OCI-LY3 (cell line): Measurements from ENCODE around the gene TIAM2.

Source experiments
- H2AFZ ChIP-seq: fragments of 200-600, 300-600 bp; shearing (Covaris generic); 2 replicates; pipeline ENCODE4 v1.6.0; 2014; ENCODE audit warnings: antibody characterized with exemption, low read depth, low read length
- H3K27ac ChIP-seq: fragments of 200-600, 300-600 bp; sonication (generic); 2 replicates; pipeline ENCODE4 v1.5.1; 2014; ENCODE audit warnings: mild to moderate bottlenecking, low read length, moderate library complexity, mixed read lengths
- H3K27me3 ChIP-seq: fragments of 200-600, 300-600 bp; sonication (generic); 2 replicates; pipeline ENCODE4 v1.6.1; 2014; ENCODE audit warnings: low read depth, low read length, mixed read lengths
- H3K36me3 ChIP-seq: fragments of 200-600, 300-600 bp; sonication (generic); replicated peaks from 2 replicates; pipeline ENCODE3; 2014; ENCODE audit warnings: low read depth, low read length, mixed read lengths
- H3K4me1 ChIP-seq: fragments of 300-600, 200-600 bp; sonication (generic); 2 replicates; pipeline ENCODE4 v1.6.1; 2014; ENCODE audit warnings: low read length, mixed read lengths
- H3K4me2 ChIP-seq: fragments of 200-600, 300-600 bp; sonication (generic); 2 replicates; pipeline ENCODE4 v1.6.1; 2014; ENCODE audit warnings: low read length, mixed read lengths
- H3K4me3 ChIP-seq: fragments of 300-600, 200-600 bp; sonication (generic); 2 replicates; pipeline ENCODE4 v1.5.1; 2014; ENCODE audit warnings: antibody characterized with exemption, mild to moderate bottlenecking, low read length, moderate library complexity
- H3K79me2 ChIP-seq: fragments of 300-600, 200-600 bp; shearing (Covaris generic); 2 replicates; pipeline ENCODE4 v1.6.1; 2014; ENCODE audit warnings: mild to moderate bottlenecking, low read length, mixed read lengths
- H3K9ac ChIP-seq: fragments of 300-600, 200-600 bp; shearing (Covaris generic); 2 replicates; pipeline ENCODE4 v1.6.0; 2014; ENCODE audit warnings: mild to moderate bottlenecking, low read length, moderate library complexity
- H3K9me3 ChIP-seq: fragments of 200-600, 300-600 bp; shearing (Covaris generic); 2 replicates; pipeline ENCODE4 v1.6.1; 2014; ENCODE audit warnings: low read length, mixed read lengths; ENCODE audit not compliant: insufficient read depth
- H4K20me1 ChIP-seq: fragments of 200-600, 300-600 bp; sonication (generic); 2 replicates; pipeline ENCODE4 v1.6.1; 2016; ENCODE audit warnings: low read length, mixed read lengths; ENCODE audit not compliant: insufficient read depth
- EZH2phosphoT487 ChIP-seq: fragments of 200-600 bp; shearing (Covaris generic); IDR thresholded peaks from 2 replicates; pipeline ENCODE4 v1.6.1; 2018; ENCODE audit warnings: antibody characterized with exemption, mixed run types, low read depth
- TF ChIP-seq, protein P1 (sequence below): fragments of 200-600, 300-600 bp; sonication (generic); IDR thresholded peaks from 2 replicates; pipeline ENCODE4 v1.5.1; 2014; ENCODE audit warnings: antibody characterized with exemption, low read length, low read depth

TIAM2 gene

DNA sequence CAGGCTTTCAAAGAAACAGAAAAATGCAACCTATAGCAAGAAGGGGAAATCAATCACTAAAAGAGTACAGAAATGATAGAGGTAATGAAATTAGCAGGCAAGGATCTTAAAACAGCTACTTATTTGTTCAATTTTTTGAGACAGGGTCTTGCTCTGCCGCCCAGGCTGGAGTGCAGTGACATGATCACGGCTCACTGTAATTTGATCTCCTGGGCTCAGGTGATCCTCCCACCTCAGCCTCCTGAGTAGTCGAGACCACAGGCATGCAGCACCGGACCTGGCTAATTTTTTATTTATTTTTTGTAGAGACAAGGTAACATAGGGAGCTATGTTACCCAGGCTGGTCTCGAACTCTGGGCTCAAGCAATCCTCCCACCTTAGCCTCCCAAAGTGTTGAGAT lies 297.6 kb downstream of the TIAM2 start:
- H3K27me3 ChIP-seq: no peaks in the 10 kb centered on the region
- H3K4me1 ChIP-seq: no peaks in the 10 kb centered on the region
- TF ChIP-seq, protein P1, sequence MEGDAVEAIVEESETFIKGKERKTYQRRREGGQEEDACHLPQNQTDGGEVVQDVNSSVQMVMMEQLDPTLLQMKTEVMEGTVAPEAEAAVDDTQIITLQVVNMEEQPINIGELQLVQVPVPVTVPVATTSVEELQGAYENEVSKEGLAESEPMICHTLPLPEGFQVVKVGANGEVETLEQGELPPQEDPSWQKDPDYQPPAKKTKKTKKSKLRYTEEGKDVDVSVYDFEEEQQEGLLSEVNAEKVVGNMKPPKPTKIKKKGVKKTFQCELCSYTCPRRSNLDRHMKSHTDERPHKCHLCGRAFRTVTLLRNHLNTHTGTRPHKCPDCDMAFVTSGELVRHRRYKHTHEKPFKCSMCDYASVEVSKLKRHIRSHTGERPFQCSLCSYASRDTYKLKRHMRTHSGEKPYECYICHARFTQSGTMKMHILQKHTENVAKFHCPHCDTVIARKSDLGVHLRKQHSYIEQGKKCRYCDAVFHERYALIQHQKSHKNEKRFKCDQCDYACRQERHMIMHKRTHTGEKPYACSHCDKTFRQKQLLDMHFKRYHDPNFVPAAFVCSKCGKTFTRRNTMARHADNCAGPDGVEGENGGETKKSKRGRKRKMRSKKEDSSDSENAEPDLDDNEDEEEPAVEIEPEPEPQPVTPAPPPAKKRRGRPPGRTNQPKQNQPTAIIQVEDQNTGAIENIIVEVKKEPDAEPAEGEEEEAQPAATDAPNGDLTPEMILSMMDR: no peak
- no peak for TF ChIP-seq EZH2phosphoT487
- no peaks in the 10 kb centered on the region for H3K79me2 ChIP-seq
- no peak overlapping the region for H3K9ac ChIP-seq
- H4K20me1 ChIP-seq: no peaks in the 10 kb centered on the region
- no peak overlapping the region for H2AFZ ChIP-seq
- no peak overlapping the region for H3K27ac ChIP-seq
- peaks cover 8% of the 10 kb centered on the region for H3K36me3 ChIP-seq
- H3K4me3 ChIP-seq: no peak overlapping the region
- no peak overlapping the region for H3K4me2 ChIP-seq
- H3K9me3 ChIP-seq: no peaks in the 10 kb centered on the region

DNA sequence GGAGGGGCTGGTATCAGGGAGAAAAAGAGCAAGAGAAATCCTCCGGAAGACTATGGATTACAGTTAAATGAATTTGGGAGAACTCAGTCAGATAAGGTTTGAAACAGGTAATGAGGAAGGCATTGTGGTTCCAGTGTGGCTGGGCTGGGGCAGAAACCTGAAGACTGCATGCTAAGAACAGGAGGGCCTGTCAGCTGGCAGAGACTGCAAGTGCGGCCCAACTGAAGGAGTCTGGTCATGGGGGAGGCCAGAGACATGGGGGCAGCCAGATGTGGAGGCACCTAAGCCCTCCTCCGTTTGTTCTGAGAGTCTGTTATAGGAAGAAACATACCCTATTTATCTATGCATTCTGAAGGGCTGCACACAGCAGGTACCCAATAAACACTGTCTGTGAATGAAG lies 302.6 kb downstream of the TIAM2 start:
- H3K79me2 ChIP-seq: no peaks in the 10 kb centered on the region
- H3K9me3 ChIP-seq: no peaks in the 10 kb centered on the region
- H2AFZ ChIP-seq: no peak overlapping the region
- H3K9ac ChIP-seq: no peak overlapping the region
- no peaks in the 10 kb centered on the region for H4K20me1 ChIP-seq
- H3K4me3 ChIP-seq: no peak overlapping the region
- TF ChIP-seq, protein P1: no peak
- no peak for TF ChIP-seq EZH2phosphoT487
- no peak overlapping the region for H3K27ac ChIP-seq
- H3K27me3 ChIP-seq: no peaks in the 10 kb centered on the region
- peaks cover 7% of the 10 kb centered on the region for H3K36me3 ChIP-seq
- no peak overlapping the region for H3K4me2 ChIP-seq
- no peaks in the 10 kb centered on the region for H3K4me1 ChIP-seq

DNA sequence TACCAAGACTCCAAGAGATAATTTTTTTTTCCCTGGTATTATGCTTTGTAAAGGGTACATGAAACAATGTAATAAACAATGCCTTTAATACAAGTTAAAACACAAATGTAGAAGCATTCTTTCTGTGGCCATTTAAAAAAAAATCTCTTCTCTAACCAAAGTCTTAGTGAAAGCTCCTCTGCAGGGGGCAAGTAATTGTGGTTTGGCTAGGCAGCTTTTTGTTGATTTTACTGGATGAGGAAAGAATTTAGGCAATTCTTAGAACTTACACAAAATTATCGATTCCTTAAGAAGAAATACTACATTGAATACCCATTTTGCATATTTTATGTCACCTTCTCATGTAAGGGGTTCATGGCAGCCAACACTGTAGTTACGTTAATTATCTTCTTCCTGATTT lies 306.8 kb downstream of the TIAM2 start:
- Histone ChIP-seq H4K20me1 (no peaks in the 10 kb centered on the region), H3K4me1 (no peaks in the 10 kb centered on the region), H3K4me2 (no peak overlapping the region), H3K4me3 (no peak overlapping the region), H3K27me3 (no peaks in the 10 kb centered on the region), H3K9me3 (no peaks in the 10 kb centered on the region), H3K79me2 (no peaks in the 10 kb centered on the region), H3K9ac (no peak overlapping the region), H3K36me3 (peaks cover 15% of the 10 kb centered on the region), H3K27ac (no peak overlapping the region), H2AFZ (no peak overlapping the region)
- TF ChIP-seq, protein P1: no peak
- no peak for TF ChIP-seq EZH2phosphoT487

DNA sequence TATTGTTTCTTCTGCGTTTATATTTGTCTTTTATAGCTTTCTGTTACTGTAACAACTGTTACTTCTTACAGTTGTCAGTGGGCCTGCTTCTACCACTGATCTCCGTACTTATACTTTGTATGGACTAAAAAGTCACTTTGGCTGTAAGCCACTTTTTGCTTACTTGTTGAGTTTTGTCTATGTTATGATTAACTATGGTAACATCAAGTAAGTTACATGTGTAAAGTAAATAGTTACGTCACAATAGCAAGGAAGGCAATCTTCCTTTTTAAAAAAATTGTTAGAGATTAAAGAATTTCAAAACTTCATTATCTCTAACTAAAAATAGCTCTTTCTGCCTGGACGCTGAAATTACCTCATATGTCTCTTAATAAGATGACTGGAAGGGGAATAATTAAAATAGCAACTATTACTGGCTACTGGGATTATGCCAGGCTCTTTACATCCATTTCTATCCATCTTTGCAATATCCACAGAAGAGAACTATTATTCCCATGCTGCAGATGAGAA lies 308.3 kb downstream of the TIAM2 start:
- Histone ChIP-seq H3K4me2 (no peak overlapping the region), H3K36me3 (peaks cover 20% of the 10 kb centered on the region), H3K9ac (no peak overlapping the region), H3K4me1 (no peaks in the 10 kb centered on the region), H4K20me1 (no peaks in the 10 kb centered on the region), H3K79me2 (no peaks in the 10 kb centered on the region), H2AFZ (no peak overlapping the region), H3K9me3 (no peaks in the 10 kb centered on the region), H3K27ac (no peak overlapping the region), H3K4me3 (no peak overlapping the region), H3K27me3 (no peaks in the 10 kb centered on the region)
- TF ChIP-seq, protein P1: no peak
- no peak for TF ChIP-seq EZH2phosphoT487
